NCI-H69 (cell line): ENCODE data around the gene ITGB3BP.

Experiments
- DNase-seq: peaks from one replicate; lab custom pipeline; 2025; lab: John Stamatoyannopoulos, UW

The ITGB3BP gene

GRCh38 chr1:63418101-63418500 is 104.9 kb downstream of the ITGB3BP start:
- DNase-seq = no peak

- no peak for DNase-seq
Measured at GRCh38 chr1:63414691-63415365, 108.2 kb downstream of the ITGB3BP start.

DNA sequence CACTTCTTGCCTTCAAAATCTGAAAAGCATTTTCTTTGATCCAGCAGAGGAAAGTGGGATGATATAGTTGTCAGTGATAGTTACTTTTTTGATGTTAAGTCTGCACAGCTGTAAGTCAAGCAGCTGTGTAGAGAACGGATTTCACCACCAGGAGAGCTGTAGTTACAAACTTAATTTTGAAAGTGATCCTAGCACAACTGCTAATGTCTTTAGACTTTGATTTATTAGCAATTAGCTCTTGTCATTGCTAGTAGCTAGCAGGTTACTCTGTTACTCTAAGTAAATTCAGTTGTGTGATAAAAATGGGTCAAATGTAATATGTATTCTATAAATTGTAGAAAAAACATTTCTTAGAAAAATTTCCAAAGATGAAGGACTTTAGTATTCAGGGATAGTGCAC is 109.6 kb downstream of the ITGB3BP start:
- DNase-seq = no peak

DNA sequence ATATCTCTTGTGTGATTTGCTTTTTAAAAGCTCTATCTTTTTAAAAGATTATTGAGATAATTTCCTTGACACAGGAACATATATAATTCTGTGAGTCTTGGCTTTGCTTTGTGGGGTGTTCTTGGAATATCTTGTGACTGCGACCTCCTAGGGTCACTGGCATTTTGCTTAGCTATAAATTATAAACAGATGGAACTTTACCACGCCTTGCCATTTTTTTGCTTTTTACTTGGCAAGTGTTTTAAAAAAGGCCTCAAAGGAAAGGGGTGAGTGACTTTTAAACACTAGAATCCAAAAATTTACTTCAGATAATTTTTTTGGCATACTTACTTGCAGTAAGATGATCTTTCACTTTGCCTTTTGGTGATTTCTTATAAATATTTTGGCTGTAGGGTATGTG is 112.0 kb downstream of the ITGB3BP start:
- DNase-seq = no peak

DNA sequence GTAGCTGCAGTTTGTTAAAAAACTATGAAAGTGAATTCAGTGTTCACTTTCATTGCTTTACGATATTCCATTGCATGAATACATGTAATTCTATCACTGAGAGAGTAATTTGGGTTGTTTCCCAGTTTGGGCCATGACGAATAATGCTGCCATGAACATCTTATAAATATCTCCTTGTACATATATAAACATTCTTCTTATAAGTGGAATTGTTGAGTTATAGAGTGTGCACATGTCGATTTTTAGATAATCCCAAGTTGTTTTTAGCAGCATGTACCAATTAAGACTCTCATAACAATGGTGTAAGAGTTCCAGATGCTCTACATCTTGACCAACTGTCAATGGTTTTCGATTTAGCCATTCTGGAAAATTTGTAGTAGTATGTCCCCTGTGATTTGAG is 114.7 kb downstream of the ITGB3BP start:
- no peak for DNase-seq

- no peak for DNase-seq
Measured at GRCh38 chr1:63407002-63407401, 116.0 kb downstream of the ITGB3BP start.

- DNase-seq = no peak
Measured at GRCh38 chr1:63405987-63406386, 117.0 kb downstream of the ITGB3BP start.

DNA sequence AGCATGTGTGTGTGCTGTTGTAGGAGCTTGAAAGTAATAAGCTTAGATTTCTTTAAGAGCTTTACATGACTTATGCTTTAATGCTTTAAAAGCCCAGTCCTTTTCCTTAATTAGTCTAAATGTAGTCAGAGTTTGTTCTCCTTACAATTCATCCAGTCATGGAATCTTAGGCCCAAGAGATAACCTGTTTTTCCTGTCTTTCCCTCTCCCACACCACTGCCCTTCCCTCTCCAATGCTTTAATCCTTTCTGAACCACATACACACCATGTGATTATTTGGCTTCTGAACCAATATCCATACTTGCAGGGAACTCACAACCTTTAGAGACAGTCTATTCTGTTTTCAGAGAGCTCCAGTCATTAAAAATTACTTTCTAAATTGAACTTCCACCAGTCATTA is 118.0 kb downstream of the ITGB3BP start:
- DNase-seq = no peak

DNA sequence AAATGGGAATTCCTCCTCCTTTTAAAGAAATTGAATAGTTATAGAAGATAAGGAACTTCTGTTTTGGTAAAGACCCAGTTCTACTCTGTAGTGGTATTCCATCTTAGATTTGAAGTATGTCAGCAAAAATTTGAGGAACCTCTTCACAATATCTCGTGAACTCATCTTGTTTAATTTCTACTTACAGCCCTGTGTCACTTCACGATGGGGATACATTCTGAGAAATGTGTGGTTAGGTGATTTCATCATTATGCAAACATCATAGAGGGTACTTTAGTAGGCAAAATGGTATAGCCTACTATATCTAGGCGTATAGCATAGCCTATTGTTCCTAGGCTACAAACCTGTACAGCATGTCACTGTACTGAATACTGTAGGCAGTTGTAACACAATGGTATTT is 119.6 kb downstream of the ITGB3BP start:
- no peak for DNase-seq

- no peak for DNase-seq
Measured at GRCh38 chr1:63401945-63402344, 121.1 kb downstream of the ITGB3BP start.
